ENCODE data around the gene RPL18.

The RPL18 gene

GRCh38 chr19:48618916-48619691 lies at the start of gene RPL18, which contains the start of gene SPHK2:
Gene RPL18 (minus strand): TSS chr19:48619178. CDS start chr19:48619143, 35 bp downstream.
Gene SPHK2 (plus strand): TSS chr19:48619506. CDS start chr19:48620515, 1,009 bp downstream.
- no peak for TF ChIP-seq CTCF (IDR thresholded peaks at IDR 0.05; ENCODE audit: control insufficient read depth, insufficient read depth, low read depth, low read length, missing control alignments)
- H3K4me3 ChIP-seq (ENCODE audit: control insufficient read depth, low read depth, low read length) = peak within 1 kb of the TSS; percentile 85
- DNase-seq (ENCODE audit: low read depth) = peak; percentile 99

DNA sequence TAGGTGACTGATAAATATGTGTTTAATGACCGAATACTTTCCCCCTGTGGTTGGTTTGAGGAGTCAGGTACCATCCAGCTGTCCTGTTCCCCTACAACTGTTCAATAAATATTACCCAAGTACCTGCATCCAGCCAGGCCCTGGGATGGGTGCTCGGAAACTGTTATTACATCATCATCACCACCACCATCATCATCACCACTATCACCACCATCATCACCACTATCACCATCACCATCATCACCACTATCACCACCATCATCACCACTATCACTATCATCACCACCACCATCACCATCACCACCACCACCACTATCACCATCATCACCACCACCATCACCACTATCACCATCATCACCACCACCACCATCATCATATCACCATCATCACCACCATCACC lies 49.8 kb upstream of the RPL18 start:
- no peak for DNase-seq (ENCODE audit: low read depth)
- no peak for TF ChIP-seq CTCF (IDR thresholded peaks at IDR 0.05; ENCODE audit: control insufficient read depth, insufficient read depth, low read depth, low read length, missing control alignments)
- H3K4me3 ChIP-seq (ENCODE audit: control insufficient read depth, low read depth, low read length) = no peak overlapping the region

DNA sequence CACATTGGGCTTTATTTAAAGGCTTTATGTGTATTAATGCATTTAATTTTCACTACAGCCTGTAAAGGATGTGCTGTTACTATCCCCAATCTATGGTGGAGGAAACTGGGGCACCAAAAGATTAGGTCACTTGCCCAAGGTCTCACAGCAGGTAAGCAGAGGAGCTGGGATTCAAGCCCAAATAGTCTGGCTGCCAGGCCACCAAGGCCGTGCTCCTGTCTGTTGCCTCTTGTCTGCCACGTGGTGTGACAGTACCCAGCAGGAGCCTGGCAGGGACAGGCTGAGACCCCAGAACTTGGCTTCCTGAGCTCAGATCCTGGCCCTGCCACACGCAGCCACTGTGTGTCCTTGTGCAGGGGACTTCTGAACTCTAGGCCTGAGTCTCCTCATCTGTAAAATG lies 49.4 kb upstream of the RPL18 start:
- TF ChIP-seq CTCF (IDR thresholded peaks at IDR 0.05; ENCODE audit: control insufficient read depth, insufficient read depth, low read depth, low read length, missing control alignments) = no peak
- DNase-seq (ENCODE audit: low read depth) = no peak
- H3K4me3 ChIP-seq (ENCODE audit: control insufficient read depth, low read depth, low read length) = no peak overlapping the region

DNA sequence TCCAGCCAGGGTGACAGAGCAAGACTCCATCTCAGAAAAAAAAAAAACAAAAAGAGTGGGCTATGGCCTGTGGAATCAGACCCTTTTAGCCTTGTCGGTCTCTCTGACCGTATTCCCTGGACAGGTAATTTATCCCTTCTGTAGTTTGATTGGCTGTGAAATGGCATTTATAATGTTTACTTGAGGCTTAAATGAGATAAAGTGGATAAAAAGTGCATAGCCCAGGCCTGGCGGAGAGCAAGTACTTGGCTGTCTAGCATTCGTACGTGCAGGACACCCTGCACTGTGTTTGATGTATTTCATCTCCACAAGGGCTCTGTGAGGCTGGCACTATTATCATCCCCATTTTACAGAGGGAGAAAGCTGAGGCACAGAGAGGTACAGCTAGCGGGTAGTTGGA lies 46.8 kb upstream of the RPL18 start:
- H3K4me3 ChIP-seq (ENCODE audit: control insufficient read depth, low read depth, low read length) = no peak overlapping the region
- no peak for DNase-seq (ENCODE audit: low read depth)
- no peak for TF ChIP-seq CTCF (IDR thresholded peaks at IDR 0.05; ENCODE audit: control insufficient read depth, insufficient read depth, low read depth, low read length, missing control alignments)

DNA sequence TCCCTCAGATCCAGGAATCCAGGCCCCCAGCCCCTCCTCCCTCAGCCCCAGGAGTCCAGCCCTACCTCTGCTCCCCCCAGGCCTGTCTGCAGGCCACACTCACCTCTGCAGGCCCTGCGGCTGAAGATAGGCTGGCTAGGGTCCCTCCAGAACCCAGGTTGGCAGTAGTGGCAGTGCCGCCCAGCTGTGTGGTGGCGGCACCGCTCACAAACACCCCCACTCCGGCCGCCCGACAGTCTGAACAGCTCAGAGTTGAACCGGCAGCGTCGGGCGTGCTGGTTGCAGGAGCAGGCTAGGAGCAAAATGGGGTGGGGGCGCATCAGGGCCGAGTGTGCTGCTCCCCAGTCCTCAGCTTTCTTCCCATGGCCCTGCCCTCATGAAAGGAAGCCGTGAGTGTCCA lies 45.5 kb upstream of the RPL18 start:
- no peak for DNase-seq (ENCODE audit: low read depth)
- TF ChIP-seq CTCF (IDR thresholded peaks at IDR 0.05; ENCODE audit: control insufficient read depth, insufficient read depth, low read depth, low read length, missing control alignments) = no peak
- H3K4me3 ChIP-seq (ENCODE audit: control insufficient read depth, low read depth, low read length) = no peak overlapping the region

DNA sequence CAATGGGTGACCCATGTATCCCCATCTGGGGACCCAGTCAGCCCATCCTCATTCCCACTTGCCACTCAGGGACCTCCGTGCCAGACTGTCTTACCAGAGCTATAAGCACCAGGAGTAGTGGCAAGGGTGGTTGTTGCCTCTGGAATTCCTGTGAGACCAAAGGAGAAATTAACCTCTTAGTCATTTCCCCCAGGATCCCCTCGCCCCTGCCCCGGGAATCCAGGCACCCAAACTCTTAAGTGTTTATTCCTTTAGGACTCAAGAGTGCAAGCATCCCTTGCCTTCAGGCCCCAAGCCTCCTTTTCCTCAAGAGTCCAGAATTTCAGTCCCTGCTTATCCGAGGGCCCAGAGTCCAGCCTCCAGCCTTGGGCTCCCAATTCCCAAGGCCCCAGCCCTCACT lies 44.7 kb upstream of the RPL18 start:
- DNase-seq (ENCODE audit: low read depth) = no peak
- no peak overlapping the region for H3K4me3 ChIP-seq (ENCODE audit: control insufficient read depth, low read depth, low read length)
- TF ChIP-seq CTCF (IDR thresholded peaks at IDR 0.05; ENCODE audit: control insufficient read depth, insufficient read depth, low read depth, low read length, missing control alignments) = no peak
